Suprapubic skin (tissue), 4 donors: ENCODE results near the gene GNAT1. TPM values are rescaled to one million over a fixed set of nuclear protein-coding genes. Genes with fewer than 3 reads are reported as not detected.

Experiments used
- DNase-seq, 2 donors: peaks; one replicate each; pipeline ENCODE4 v3.0.0-alpha.2; 2019; ENCODE audit warnings: low spot score in 2 of 2
- H3K27ac ChIP-seq: fragments of 200-600 bp; sonication (generic); one replicate; pipeline ENCODE4 v1.5.1; 2019
- H3K27me3 ChIP-seq: fragments of 200-600 bp; sonication (generic); one replicate; pipeline ENCODE4 v1.5.1; 2019
- H3K36me3 ChIP-seq: fragments of 200-600 bp; sonication (generic); one replicate; pipeline ENCODE4 v1.5.1; 2019
- H3K4me1 ChIP-seq: fragments of 200-600 bp; sonication (generic); one replicate; pipeline ENCODE4 v1.5.1; 2019
- H3K4me3 ChIP-seq: fragments of 200-600 bp; sonication (generic); one replicate; pipeline ENCODE4 v1.5.1; 2019; ENCODE audit warnings: mild to moderate bottlenecking
- H3K9me3 ChIP-seq: fragments of 200-600 bp; sonication (generic); one replicate; pipeline ENCODE4 v1.5.1; 2019
- CTCF ChIP-seq, 2 donors: fragments of 200-600 bp in 1 of 2; fragments of 450-650 bp in 1 of 2; sonication (generic) in 1 of 2; IDR thresholded peaks; one replicate each; pipeline ENCODE4 v1.5.1; 2016 to 2019; ENCODE audit warnings: antibody characterized with exemption in 2 of 2, mild to moderate bottlenecking in 1 of 2, moderate library complexity in 1 of 2
- EP300 ChIP-seq: sonication (generic); formaldehyde crosslinking; IDR thresholded peaks from one replicate; pipeline ENCODE4 v1.6.1; 2017; ENCODE audit warnings: antibody characterized with exemption
- POLR2A ChIP-seq, 2 donors: fragments of 450-650 bp; IDR thresholded peaks; one replicate each; pipeline ENCODE4 v1.6.1; 2017; ENCODE audit warnings: antibody characterized with exemption in 2 of 2, mild to moderate bottlenecking in 2 of 2, moderate library complexity in 2 of 2
- POLR2AphosphoS5 ChIP-seq, 3 donors: sonication (generic); formaldehyde crosslinking; IDR thresholded peaks; one replicate each; pipeline ENCODE4 v1.6.1; 2017; ENCODE audit warnings: antibody characterized with exemption in 3 of 3
- WGBS: methylation state at CpG from one replicate; pipeline ENCODE4 v1.1.5; 2018; 5-methylcytosine and 5-hydroxymethylcytosine counted together
- total RNA-seq, 4 donors: library from RNA; depleted of rRNA; stranded (reverse); fragments of >200 nt; gene quantifications; one replicate each; pipeline ENCODE4 v1.1.0, GENCODE V29; 2016

The GNAT1 gene
- under 1 TPM in 1 of 4 donors, not detected in 3; 0.64 TPM for total RNA-seq

GRCh38 chr3:50190936-50191660 is at the start of gene GNAT1:
GNAT1 (plus strand) TSS chr3:50191610; CDS start chr3:50191726, 116 bp downstream.
- Histone ChIP-seq H3K4me1 (peaks cover 23% of the 10 kb centered on the region), H3K36me3 (peaks cover 22% of the 10 kb centered on the region), H3K9me3 (no peaks in the 10 kb centered on the region), H3K27ac (no peak within 1 kb of the TSS), H3K27me3 (peaks cover 40% of the 10 kb centered on the region), H3K4me3 (no peak within 1 kb of the TSS)
- DNase-seq = no peak
- TF ChIP-seq EP300 (no peak), POLR2A (IDR thresholded peaks at IDR 0.05) (no peak), POLR2AphosphoS5 (IDR thresholded peaks at IDR 0.05) (no peak)
- 53% methylated on average over 8 of the region's 8 CpGs for WGBS

- H3K36me3 ChIP-seq = no peaks in the 10 kb centered on the region
- no peak overlapping the region for H3K27ac ChIP-seq
- DNase-seq = no peak
- H3K4me1 ChIP-seq = peaks cover 48% of the 10 kb centered on the region
- no peaks in the 10 kb centered on the region for H3K9me3 ChIP-seq
- WGBS = 63% methylated on average over 3 of the region's 3 CpGs
- TF ChIP-seq POLR2A (IDR thresholded peaks at IDR 0.05) = no peak
- TF ChIP-seq EP300 = no peak
- no peak overlapping the region for H3K4me3 ChIP-seq
- no peaks in the 10 kb centered on the region for H3K27me3 ChIP-seq
Measured at GRCh38 chr3:50146316-50146901, 45.0 kb upstream of the GNAT1 start.

GRCh38 chr3:50147016-50147415 is 44.4 kb upstream of the GNAT1 start:
- Histone ChIP-seq H3K27me3 (no peaks in the 10 kb centered on the region), H3K4me3 (no peak overlapping the region), H3K4me1 (peaks cover 54% of the 10 kb centered on the region), H3K9me3 (no peaks in the 10 kb centered on the region), H3K27ac (no peak overlapping the region), H3K36me3 (no peaks in the 10 kb centered on the region)
- DNase-seq = no peak
- TF ChIP-seq EP300 = no peak
- WGBS = 60% methylated on average over 7 of the region's 7 CpGs

GRCh38 chr3:50147447-50147846 is 44.0 kb upstream of the GNAT1 start:
- no peak overlapping the region for H3K27ac ChIP-seq
- no peak for DNase-seq
- peaks cover 59% of the 10 kb centered on the region for H3K4me1 ChIP-seq
- no peak for TF ChIP-seq EP300
- TF ChIP-seq POLR2A (IDR thresholded peaks at IDR 0.05) = no peak
- TF ChIP-seq POLR2AphosphoS5 (IDR thresholded peaks at IDR 0.05) = no peak
- no peak for TF ChIP-seq CTCF (IDR thresholded peaks at IDR 0.05)
- H3K27me3 ChIP-seq = no peaks in the 10 kb centered on the region
- WGBS = 63% methylated on average over 1 of the region's 2 CpGs
- H3K36me3 ChIP-seq = no peaks in the 10 kb centered on the region
- H3K4me3 ChIP-seq = no peak overlapping the region
- H3K9me3 ChIP-seq = no peaks in the 10 kb centered on the region

- no peaks in the 10 kb centered on the region for H3K9me3 ChIP-seq
- H3K27ac ChIP-seq = no peak overlapping the region
- peaks cover 63% of the 10 kb centered on the region for H3K4me1 ChIP-seq
- no peak for DNase-seq
- H3K36me3 ChIP-seq = no peaks in the 10 kb centered on the region
- no peak overlapping the region for H3K4me3 ChIP-seq
- WGBS = 41% methylated on average over 4 of the region's 6 CpGs
- TF ChIP-seq EP300 = no peak
- no peak for TF ChIP-seq POLR2A (IDR thresholded peaks at IDR 0.05)
- TF ChIP-seq CTCF (IDR thresholded peaks at IDR 0.05) = no peak
- TF ChIP-seq POLR2AphosphoS5 (IDR thresholded peaks at IDR 0.05) = no peak
- no peaks in the 10 kb centered on the region for H3K27me3 ChIP-seq
Measured at GRCh38 chr3:50147861-50148260, 43.5 kb upstream of the GNAT1 start.

GRCh38 chr3:50150404-50150750 is 41.0 kb upstream of the GNAT1 start:
- Histone ChIP-seq H3K9me3 (no peaks in the 10 kb centered on the region), H3K4me3 (no peak overlapping the region), H3K27ac (peak overlapping the region; percentile 53), H3K4me1 (peaks cover 79% of the 10 kb centered on the region), H3K36me3 (no peaks in the 10 kb centered on the region), H3K27me3 (no peaks in the 10 kb centered on the region)
- no peak for DNase-seq
- 67% methylated on average over 1 of the region's 1 CpG for WGBS
- TF ChIP-seq CTCF (IDR thresholded peaks at IDR 0.05) = no peak
- TF ChIP-seq POLR2A (IDR thresholded peaks at IDR 0.05) = no peak
- no peak for TF ChIP-seq POLR2AphosphoS5 (IDR thresholded peaks at IDR 0.05)
- TF ChIP-seq EP300 = no peak
